GM12865 (cell line): ENCODE results near the gene NCOA3.

Source experiments
- DNase-seq: peaks from one replicate; pipeline ENCODE4 v3.0.0; 2010; ENCODE audit warnings: low read depth
- H3K4me3 ChIP-seq: 2 replicates; pipeline ENCODE4 v1.5.1; 2011; ENCODE audit warnings: mild to moderate bottlenecking, low read depth, low read length, control low read depth
- CTCF ChIP-seq: IDR thresholded peaks from 2 replicates; pipeline ENCODE4 v1.5.1; 2011; ENCODE audit warnings: low read length, control low read depth, low read depth, inconsistent platforms; ENCODE audit not compliant: insufficient read depth; ENCODE audit errors: missing control alignments

The NCOA3 gene

GRCh38 chr20:47487175-47487917 lies 14.3 kb upstream of the NCOA3 start:
- no peak for TF ChIP-seq CTCF
- DNase-seq: peak; percentile 97
- peak overlapping the region; percentile 24 for H3K4me3 ChIP-seq

GRCh38 chr20:47489448-47489872 lies 12.2 kb upstream of the NCOA3 start:
- no peak overlapping the region for H3K4me3 ChIP-seq
- no peak for TF ChIP-seq CTCF
- DNase-seq: peak; percentile 89

DNA sequence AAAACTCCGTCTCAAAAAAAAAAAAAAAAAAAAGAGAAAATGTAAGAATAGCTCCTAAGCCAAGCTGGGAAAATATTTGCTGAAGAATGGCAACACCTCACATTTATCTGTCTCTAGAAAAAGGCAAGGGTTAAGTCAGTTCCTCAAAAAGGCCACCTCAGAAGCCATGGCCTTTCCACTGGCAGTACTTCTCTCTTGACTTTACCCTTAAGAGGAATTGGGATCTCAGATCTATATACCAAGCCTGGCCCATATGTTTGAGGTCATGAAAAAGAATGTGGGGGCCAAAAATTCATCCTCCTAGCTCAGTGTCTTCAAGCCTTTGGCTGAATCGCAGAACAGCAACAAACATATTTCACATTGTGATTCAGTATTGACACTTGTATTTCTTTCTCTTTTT lies 10.9 kb upstream of the NCOA3 start:
- H3K4me3 ChIP-seq: no peak overlapping the region
- DNase-seq: peak; percentile 76
- no peak for TF ChIP-seq CTCF

DNA sequence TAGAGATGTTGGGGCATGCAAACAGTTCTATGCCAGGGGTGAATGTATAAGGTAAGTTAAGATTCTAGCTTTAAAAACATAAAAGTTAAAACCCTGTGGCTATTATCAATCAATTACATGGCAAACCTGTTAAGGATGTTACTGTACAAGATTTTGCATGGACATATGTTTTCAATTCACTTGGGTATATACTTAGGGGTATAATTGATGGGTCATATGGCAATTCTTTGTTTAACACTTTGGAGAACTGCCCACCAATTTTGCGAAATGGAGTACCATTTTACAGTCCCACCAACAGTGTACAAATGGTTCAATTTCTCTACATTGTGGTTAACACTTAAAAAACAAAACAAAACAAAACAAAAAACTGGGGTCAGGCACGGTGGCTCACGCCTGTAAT lies 9.4 kb upstream of the NCOA3 start:
- no peak for DNase-seq
- no peak for TF ChIP-seq CTCF

DNA sequence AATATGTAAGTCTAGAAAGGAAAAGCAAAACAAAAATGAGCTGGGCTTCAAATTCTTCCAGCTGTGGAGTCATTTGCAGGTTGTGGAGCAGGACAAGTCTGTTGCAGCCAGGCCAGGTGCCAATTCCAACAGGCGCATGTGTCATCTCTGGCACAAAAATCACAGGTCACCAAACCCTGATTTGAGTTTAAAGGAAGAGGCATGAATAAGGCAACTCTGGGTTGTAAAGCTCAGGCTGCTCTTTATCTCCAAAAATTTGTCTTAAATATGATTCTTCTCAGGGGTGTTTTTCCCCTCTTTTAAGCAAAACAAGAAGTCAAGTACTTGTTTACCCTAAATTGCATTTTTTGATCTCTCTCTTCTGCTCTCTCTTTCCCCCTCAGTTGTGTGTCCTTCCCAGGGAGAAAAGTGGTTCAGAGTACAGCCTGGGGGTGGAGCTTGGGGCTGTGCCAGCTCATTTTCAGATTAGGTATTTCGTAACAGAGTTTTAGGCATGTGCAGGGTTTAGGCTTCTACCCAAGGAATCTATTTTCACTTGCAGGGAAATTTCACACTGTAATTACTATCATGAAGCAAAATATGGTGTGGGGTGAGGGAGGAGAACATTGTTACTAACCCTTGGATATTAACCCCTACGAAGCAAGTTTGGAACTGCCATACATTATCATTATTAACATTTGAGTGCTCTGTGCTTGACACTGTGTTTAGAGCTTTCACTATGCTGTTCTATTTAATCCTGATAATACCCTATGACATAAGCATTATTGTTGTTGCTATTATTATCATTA lies 8.3 kb upstream of the NCOA3 start:
- no peak for TF ChIP-seq CTCF
- peak; percentile 75 for DNase-seq

More for the DNA sequence above, 9.4 kb upstream of the NCOA3 start:
- H3K4me3 ChIP-seq: no peak overlapping the region

DNA sequence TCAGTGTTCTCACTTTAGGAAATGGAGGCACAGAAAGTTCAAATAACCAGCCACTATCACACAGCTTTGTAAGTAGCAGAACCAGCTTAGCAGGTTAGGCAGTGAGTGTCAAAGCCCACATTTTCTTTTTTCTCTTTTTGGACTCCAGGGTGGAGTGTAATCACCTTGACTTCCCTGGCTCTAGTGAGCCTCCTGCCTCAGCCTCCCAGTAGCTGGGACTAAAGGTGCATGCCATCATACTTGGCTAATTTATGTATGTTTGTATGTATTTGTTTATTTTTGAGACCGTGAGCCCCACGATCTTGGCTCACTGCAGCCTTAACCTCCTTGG lies 7.8 kb upstream of the NCOA3 start:
- DNase-seq: peak; percentile 19

More for the DNA sequence above, 8.3 kb upstream of the NCOA3 start:
- H3K4me3 ChIP-seq: peak overlapping the region; percentile 45

GRCh38 chr20:47494606-47495005 lies 7.1 kb upstream of the NCOA3 start:
- peak; percentile 75 for DNase-seq
- peak overlapping the region; percentile 34 for H3K4me3 ChIP-seq

More for the DNA sequence above, 7.8 kb upstream of the NCOA3 start:
- peak overlapping the region; percentile 45 for H3K4me3 ChIP-seq
- no peak for TF ChIP-seq CTCF
